Measurements from ENCODE around the gene ZNF784.

DNA sequence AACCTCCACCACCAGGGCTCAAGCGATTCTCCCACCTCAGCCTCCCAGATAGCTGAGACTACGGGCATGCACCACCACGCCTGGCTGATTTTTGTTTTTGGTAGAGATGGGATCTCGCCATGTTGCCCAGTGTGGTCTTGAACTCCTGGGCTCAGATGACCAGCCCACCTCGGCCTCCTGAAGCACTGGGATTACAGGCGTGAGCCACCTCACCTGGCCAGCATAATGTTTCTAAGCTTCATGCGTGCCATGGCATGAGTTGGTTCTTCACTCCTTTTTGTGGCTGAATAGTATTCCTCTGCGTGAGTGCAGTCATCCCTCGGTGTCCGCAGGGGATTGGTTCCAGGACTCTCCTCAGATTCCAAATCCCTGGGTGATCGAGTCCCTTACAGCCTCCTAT lies 39.5 kb downstream of the ZNF784 start:
- TF ChIP-seq POLR2A (IDR thresholded peaks at IDR 0.05; ENCODE audit: low read depth, low read length) (no peak), CTCF (conservative IDR thresholded peaks at IDR 0.05; ENCODE audit: low read depth, low read length) (no peak), RFX5 (IDR thresholded peaks at IDR 0.05; ENCODE audit: low read depth, low read length) (no peak), SMC3 (IDR thresholded peaks at IDR 0.05; ENCODE audit: low read depth, low read length) (no peak), RCOR1 (IDR thresholded peaks at IDR 0.05; ENCODE audit: insufficient replicate concordance, low read length) (no peak), BHLHE40 (IDR thresholded peaks at IDR 0.05; ENCODE audit: low read depth, low read length) (no peak), CEBPB (IDR thresholded peaks at IDR 0.05; ENCODE audit: low read depth, low read length) (no peak), ELK1 (IDR thresholded peaks at IDR 0.05; ENCODE audit: borderline replicate concordance, low read depth, low read length) (no peak)
- TF ChIP-seq, protein P1, sequence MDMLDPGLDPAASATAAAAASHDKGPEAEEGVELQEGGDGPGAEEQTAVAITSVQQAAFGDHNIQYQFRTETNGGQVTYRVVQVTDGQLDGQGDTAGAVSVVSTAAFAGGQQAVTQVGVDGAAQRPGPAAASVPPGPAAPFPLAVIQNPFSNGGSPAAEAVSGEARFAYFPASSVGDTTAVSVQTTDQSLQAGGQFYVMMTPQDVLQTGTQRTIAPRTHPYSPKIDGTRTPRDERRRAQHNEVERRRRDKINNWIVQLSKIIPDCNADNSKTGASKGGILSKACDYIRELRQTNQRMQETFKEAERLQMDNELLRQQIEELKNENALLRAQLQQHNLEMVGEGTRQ (IDR thresholded peaks at IDR 0.05; ENCODE audit: low read depth, low read length) = no peak

Measured in IMR-90 (cell line).